Middle frontal gyrus (tissue), 1 donor: ENCODE results near the gene UBE2G1.
"Not testable (repeated sequence)": the region's sequence is repeated elsewhere in the genome, so short reads cannot be mapped to it uniquely, and the experiment has no call there.

Source experiments
- DNase-seq: peaks from one replicate; pipeline ENCODE4 v3.0.0-alpha.2; 2015; ENCODE audit warnings: low spot score; ENCODE audit errors: extremely low spot score

Gene UBE2G1, protein sequence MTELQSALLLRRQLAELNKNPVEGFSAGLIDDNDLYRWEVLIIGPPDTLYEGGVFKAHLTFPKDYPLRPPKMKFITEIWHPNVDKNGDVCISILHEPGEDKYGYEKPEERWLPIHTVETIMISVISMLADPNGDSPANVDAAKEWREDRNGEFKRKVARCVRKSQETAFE

DNA sequence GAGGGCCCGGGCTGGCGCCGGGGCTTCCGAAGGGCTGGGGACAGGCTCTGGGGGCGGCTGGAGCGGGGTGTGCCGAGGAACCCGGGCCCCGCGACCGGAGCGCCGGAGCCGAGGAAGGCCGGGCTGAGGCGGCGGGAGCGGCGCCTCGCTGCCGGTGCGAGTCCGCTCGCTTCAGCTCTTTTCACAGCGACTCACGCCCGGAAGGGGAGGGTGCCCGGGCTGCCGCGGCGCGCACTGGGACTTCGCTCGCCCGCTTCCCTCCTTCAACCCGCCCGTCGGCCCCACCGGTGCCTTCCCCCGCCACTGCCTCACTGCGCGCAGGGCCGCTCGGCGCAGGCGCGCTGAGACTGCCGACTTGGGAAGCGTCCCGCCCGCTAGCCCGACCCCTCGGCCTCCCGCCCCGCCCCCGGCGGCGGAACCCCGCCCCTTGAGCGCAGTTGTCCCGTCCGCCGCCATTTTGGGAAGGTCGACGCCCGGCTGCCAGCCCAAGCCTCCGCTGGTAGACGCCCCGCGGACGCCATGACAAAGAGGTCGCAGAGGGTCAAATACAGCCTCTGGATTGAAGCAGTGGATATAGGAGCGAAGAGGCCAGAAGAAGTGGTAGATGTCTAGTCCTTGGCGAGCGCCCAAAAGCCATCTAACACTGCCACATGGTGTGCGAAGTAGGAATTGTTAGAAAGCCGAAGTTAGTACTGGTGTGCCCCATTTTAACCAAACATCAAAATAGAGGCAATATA, at the start of gene UBE2G1:
Gene UBE2G1 (minus strand): TSS at position 349 of the 737 bp plus-strand sequence. CDS start 359 bp downstream, outside the sequence.
- peak; percentile 97 for DNase-seq

GRCh38 chr17:4412933-4413831, 46.7 kb upstream of the UBE2G1 start:
- DNase-seq = peak; percentile 91

GRCh38 chr17:4411201-4411600, 44.7 kb upstream of the UBE2G1 start:
- no peak for DNase-seq

DNA sequence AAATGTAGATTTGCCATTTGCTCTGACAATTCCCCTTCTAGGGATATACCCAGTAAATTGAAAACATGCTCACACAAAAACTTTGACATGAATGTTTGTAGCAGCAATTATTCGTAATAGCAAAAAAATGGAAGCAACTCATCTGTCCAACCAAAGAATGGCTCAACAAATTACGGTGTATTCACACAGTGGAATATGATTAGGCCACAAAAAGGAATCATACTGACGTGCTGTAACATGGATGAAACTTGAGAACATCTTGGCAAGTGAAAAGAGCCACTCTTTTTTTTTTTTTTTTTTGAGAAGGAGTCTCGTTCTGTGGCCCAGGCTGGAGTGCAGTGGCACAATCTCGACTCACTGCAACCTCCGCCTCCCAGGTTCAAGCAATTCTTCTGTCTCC, 43.2 kb upstream of the UBE2G1 start:
- no peak for DNase-seq

DNA sequence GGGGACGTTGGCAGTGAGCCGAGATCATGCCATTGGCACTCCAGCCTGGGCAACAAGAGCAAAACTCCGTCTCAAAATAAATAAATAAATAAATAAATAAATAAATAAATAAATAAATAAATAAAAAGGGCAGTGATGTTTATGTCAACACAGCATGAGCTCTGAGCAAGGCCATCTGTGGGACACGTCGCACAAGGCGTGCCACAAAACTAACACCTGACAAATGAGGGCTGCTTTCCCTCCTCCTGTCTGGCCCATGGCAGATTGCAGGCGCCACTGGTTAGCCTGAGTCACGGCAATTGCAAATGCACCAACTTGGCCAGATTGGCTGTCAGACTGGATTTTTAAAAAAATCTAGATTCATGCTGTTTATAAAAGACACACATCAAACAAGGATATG, 41.4 kb upstream of the UBE2G1 start:
- DNase-seq = no peak

DNA sequence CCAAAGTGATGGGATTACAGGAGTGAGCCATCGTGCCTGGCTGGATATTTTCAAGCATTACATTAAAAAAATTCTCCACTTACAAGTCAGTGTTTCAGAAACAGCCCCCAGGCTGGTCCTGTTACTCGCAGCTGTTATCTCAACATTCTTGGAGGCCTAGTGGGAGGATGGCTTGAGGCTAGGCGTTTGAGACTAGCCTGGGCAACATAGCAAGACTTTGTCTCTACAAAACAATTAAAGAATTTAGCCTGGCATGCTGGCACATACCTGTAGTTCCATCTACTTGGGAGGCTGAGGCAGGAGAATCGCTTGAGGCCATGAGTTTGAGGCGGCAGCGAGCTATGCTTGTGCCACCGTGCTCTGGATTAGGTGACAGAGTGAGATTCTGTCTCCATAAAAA, 40.7 kb upstream of the UBE2G1 start:
- DNase-seq = no peak

- DNase-seq = no peak
Observed at GRCh38 chr17:4406386-4406785, 39.9 kb upstream of the UBE2G1 start.

DNA sequence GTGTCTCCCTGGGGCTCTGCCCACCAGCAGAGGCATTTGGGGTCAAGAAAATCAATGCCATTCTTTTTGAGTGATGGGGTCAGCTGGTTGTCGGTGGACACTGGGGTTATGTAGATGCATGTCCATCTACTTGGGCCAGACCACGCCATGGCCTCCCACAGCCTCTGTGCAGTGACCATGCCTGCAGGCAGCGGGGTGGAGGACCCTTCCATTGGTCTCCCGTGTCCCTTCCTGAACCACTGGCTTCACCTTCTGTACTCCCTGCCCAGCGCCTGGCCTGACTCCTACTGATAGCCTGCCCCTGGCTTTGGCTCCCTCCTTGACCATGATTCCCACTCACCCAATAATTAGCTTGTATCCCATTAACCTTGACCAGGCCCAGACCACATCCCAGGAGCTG, 39.2 kb upstream of the UBE2G1 start:
- no peak for DNase-seq

DNA sequence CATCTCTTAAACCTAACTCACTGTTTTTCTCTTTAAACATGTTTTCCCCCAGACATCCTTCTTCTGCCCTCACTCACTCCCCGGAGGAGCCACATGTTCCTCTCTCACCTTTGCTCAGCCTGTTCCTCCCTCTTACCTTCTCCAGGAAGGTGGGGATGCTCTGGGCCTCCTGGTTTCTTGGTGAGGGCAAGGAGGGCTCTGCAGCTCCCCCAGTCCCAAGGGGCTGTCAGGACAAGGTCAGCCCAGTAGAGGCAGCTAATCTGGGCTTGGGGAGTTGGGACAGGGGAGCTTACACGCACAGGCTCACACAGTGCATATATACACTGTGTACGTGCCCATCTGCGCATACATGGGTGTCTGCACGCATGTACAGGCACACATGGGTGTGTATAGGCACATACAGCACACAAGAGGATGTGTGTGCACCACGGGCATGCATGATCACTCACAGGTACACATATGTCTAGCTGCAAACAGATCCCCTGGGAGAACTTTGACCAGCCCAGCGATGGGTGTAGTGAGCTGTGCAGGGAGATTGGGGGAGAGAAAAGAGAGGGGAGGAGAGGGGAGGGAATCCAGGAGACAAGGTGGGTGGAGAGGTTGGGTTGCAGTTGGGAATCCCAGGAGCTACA, 38.7 kb upstream of the UBE2G1 start:
- no peak for DNase-seq

DNA sequence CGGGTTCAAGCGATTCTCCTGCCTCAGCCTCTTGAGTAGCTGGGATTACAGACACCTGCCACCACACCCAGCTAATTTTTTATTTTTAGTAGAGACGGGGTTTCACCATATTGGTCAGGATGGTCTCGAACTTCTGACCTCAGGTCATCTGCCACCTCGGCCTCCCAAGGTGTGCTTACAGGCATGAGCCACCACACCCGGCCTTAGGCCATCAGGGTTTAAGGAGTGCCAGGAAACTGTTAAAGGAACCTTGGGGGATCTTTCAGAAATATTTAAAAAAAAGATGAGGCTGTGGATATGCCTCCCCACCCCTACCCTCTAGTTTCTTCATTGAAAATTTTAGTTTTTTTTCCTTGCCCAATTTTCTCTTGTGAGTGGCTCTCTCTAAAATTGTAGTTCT, 31.4 kb upstream of the UBE2G1 start:
- DNase-seq = no peak

DNA sequence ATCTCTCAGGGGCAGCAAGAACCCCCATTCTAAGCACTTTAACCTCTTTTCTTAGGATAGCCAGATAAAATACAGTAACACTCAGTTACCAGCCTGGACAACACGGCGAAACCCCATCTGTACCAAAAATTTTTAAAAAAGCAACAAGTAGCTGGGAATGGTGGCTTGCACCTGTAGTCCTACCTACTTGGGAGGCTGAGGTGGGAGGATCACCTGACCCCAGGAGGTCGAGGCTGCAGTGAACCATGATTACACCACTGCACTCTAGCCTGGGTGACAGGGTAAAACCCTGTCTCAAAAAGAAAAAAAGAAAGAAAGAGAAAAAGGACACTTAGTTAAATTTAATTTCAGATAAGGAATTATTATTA, 28.6 kb upstream of the UBE2G1 start:
- DNase-seq = no peak

DNA sequence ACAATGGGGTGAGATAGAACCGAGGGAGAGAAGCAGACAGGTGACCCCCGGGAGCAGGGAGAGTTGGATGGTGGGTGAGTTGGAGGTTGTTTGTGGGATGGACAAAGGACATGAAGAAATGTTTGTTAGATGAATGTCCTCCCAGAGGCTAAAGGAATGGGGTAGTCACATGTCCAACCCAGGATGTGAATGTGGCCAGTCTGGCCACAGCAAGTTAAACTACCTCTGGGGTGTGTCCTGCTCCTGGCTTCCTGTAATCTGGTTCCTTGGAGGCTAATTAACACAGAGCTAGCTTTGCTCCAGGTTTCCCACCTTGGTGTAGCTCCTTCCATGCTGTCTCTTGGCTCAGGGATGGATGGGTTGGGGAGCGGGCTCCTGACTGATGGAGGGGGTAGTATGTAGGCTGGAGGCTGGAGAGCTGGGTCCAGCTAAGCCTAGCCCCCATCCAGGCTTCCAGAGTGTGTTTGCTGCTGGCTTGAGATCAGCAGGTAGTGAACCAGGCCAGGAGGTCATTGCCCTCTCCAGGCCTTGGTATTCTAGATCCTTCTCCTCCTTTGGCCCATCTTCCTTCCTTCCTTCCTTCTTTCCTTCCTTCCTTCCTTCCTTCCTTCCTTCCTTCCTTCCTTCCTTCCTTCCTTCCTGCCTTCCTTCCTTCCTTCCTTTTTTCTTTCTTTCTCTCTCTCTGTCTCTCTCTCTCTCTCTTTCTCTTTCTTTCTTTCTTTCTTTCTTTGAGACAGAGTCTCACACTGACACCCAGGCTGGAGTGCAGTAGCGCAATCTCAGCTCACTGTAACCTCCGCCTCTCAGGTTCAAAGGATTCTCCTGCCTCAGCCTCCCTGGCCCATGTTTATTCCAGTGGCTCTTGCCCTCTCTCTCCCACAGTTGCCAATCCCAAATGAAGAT, 28.0 kb upstream of the UBE2G1 start:
- no peak for DNase-seq

DNA sequence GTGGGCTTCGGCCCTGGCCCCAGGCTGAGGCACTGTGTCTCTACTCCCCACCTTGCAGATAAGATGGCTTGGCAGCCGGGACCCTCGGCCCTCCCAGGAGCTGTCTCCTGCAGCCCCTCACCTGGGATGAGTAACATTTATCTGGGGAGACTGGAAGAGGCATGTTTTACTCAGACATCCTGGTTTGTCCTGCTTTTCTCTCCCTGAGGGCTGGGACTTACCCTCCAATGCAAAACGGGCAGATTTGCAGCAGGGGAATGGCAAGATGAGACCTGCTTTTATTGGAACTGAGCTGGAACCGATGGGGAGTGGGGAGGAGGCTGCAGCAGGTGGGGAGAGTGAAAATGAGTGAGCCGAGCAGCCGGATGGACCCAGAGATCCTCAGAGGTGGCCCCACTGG, 27.3 kb upstream of the UBE2G1 start:
- DNase-seq = no peak

DNA sequence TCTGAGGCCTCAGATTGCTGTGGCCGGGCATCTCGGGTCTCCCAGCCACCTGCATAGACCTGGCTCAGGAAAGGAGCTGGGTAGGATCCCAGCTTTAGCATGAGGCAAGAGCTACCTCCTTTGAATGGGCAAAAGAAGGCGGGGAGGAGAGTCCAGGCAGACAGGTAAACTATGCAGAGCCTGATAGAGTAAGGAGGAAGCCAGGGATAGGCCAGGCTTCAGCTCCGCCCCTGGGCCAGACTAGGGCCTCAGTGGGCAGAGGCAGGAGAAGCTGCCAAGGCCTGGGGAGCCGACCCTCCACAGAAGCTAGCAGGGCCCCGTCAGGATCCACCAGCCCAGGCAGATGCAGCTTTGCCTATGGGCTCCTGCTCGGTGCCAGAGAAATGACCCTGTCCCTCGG, 22.6 kb upstream of the UBE2G1 start:
- no peak for DNase-seq

DNA sequence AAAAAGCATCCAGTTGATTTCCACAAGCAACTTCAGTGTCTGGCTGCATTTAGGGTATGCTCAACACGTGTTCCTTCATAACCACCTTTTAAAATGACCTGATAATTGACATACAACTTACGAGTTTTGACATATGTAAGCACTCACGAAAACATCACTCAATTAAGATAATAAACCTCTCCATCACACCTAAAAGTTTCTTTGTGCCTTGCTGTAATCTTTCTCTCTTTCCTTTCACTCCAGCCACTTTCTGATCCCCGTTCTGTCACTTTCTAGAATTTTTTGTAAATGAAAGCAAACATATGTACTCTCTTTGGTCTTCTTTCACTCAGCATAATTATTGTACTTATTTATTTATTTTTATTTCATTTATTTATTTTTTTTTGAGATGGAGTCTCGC, 20.7 kb upstream of the UBE2G1 start:
- DNase-seq = no peak

DNA sequence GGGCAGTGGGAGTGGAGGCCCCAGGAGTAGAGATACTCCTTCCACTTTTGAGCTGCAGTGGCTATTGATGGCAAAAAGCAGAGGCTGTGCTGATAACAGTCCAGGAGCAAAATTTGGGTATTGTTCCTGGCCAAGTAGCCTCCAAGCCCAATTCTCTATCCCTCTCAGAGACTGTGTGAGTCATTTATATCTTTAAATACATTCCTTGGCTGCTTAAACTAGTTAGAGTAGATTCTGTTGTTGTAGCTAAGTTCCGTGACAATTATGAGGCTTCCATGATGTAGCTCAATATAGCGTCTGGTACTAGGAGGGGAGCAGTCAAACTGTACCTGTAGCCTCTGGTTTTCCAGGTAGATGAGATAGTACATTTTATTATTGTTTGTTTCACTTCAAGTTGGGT, 19.9 kb upstream of the UBE2G1 start:
- DNase-seq = no peak

- DNase-seq = no peak
Observed at GRCh38 chr17:4381690-4382671, 15.5 kb upstream of the UBE2G1 start.

GRCh38 chr17:4378626-4379025, 12.2 kb upstream of the UBE2G1 start:
- DNase-seq = no peak

DNA sequence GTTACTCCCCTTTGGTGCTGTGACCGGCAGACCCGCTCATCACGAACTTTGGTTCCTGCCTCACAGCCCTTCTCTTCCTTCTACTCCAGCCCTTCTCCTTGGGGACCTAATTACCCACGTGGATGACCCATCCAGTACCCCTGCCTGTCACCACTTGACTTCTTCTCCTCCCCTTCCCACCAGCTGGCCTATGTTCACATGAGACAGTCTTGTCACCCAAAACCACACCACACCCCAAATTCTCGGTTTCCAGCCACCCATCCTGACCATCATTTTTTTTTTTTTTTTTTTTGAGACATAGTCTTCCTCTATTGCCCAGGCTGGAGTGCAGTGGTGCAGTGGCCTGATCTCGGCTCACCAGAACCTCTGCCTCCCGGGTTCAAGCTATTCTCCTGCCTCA, 10.8 kb upstream of the UBE2G1 start:
- DNase-seq = not testable (repeated sequence)
